ENCODE data around the gene SLCO1B3. TPM values are rescaled to one million over a fixed set of nuclear protein-coding genes. Genes with fewer than 3 reads are reported as not detected.

SLCO1B3 gene
- total RNA-seq, 1 donor from 2014 or later: not detected

DNA sequence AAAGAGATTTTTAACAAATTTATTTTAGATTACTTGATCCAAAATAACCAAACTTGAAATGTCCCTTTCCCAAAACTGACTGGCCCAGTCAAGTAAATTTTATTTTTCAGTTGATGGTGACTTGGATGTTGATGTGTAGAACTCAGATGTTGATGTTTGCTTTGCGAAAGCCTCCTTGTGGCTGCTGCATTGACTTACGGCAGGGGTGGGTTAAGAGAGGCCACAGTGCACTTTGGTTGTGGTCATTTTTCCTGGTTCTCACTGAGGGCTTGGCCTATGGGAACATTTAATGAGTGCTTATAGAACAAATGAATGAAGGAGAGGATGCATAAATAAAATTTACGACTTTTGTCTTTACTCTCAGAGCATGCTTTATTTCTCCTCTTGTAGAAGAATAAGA, 52.6 kb downstream of the SLCO1B3 start:
- Mint-ChIP-seq H3K27me3 (ENCODE audit: low read depth, unreplicated experiment) (no peaks in the 10 kb centered on the region), H3K4me1 (ENCODE audit: low read depth, unreplicated experiment) (no peaks in the 10 kb centered on the region), H3K27ac (ENCODE audit: unreplicated experiment) (no peak overlapping the region), H3K4me3 (ENCODE audit: unreplicated experiment) (no peak overlapping the region), H3K9me3 (ENCODE audit: unreplicated experiment) (peaks cover 2% of the 10 kb centered on the region), H3K36me3 (ENCODE audit: low read depth, unreplicated experiment) (no peaks in the 10 kb centered on the region)
- H3K79me2 ChIP-seq (ENCODE audit: insufficient read depth, low read length): no peaks in the 10 kb centered on the region
- no peaks in the 10 kb centered on the region for H3K4me1 ChIP-seq (ENCODE audit: insufficient read depth, low read length)
- no peak overlapping the region for H3K27ac ChIP-seq (ENCODE audit: low read depth, low read length)
- FAIRE-seq (no peak), DNase-seq (ENCODE audit: low read depth) (no peak)
- H3K9ac ChIP-seq (ENCODE audit: low read length): no peak overlapping the region
- no peak overlapping the region for H3K4me2 ChIP-seq (ENCODE audit: low read length)
- no peak overlapping the region for H3K4me3 ChIP-seq (ENCODE audit: insufficient read depth, low read depth, low read length)
- no peak for TF ChIP-seq EZH2 (IDR thresholded peaks at IDR 0.05; ENCODE audit: insufficient read depth, low read length)
- TF ChIP-seq CTCF (IDR thresholded peaks at IDR 0.05; ENCODE audit: insufficient read depth, low read depth, low read length): no peak
- H2AFZ ChIP-seq (ENCODE audit: low read depth, low read length): no peak overlapping the region
- no peaks in the 10 kb centered on the region for H3K9me3 ChIP-seq (ENCODE audit: insufficient read depth, low read depth, low read length)
- no peaks in the 10 kb centered on the region for H4K20me1 ChIP-seq (ENCODE audit: insufficient read depth, low read length)
- no peaks in the 10 kb centered on the region for H3K36me3 ChIP-seq (ENCODE audit: insufficient read depth, low read length)
- no peaks in the 10 kb centered on the region for H3K27me3 ChIP-seq (ENCODE audit: insufficient read depth, low read length)

DNA sequence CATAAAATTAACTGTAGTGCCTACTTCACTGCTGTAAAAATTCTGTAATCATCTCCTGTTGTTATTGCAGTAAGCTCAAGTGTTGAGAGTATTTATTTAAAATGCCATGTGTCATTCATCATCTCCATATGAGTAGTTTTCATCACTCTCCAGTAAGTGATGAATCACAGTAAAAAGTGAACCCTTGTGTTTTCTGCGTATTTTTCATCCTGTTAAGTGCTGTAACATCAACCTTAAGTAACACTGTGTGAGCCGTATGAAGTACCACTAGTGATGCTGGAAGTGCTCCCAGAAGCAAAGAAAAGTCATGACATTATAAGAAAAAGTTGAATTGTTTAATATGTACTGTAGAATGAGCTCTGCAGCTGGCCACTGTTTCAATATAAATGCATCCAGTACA, 55.4 kb downstream of the SLCO1B3 start:
- H3K36me3 ChIP-seq (ENCODE audit: insufficient read depth, low read length): no peaks in the 10 kb centered on the region
- H3K4me1 ChIP-seq (ENCODE audit: insufficient read depth, low read length): no peaks in the 10 kb centered on the region
- Mint-ChIP-seq H3K4me1 (ENCODE audit: low read depth, unreplicated experiment) (no peaks in the 10 kb centered on the region), H3K9me3 (ENCODE audit: unreplicated experiment) (peaks cover 2% of the 10 kb centered on the region), H3K4me3 (ENCODE audit: unreplicated experiment) (no peak overlapping the region), H3K27ac (ENCODE audit: unreplicated experiment) (no peak overlapping the region), H3K36me3 (ENCODE audit: low read depth, unreplicated experiment) (no peaks in the 10 kb centered on the region), H3K27me3 (ENCODE audit: low read depth, unreplicated experiment) (no peaks in the 10 kb centered on the region)
- H3K4me2 ChIP-seq (ENCODE audit: low read length): no peak overlapping the region
- H3K27me3 ChIP-seq (ENCODE audit: insufficient read depth, low read length): no peaks in the 10 kb centered on the region
- H3K9me3 ChIP-seq (ENCODE audit: insufficient read depth, low read depth, low read length): no peaks in the 10 kb centered on the region
- H2AFZ ChIP-seq (ENCODE audit: low read depth, low read length): no peak overlapping the region
- H3K79me2 ChIP-seq (ENCODE audit: insufficient read depth, low read length): no peaks in the 10 kb centered on the region
- TF ChIP-seq EZH2 (IDR thresholded peaks at IDR 0.05; ENCODE audit: insufficient read depth, low read length) (no peak), CTCF (IDR thresholded peaks at IDR 0.05; ENCODE audit: insufficient read depth, low read depth, low read length) (no peak)
- H3K9ac ChIP-seq (ENCODE audit: low read length): no peak overlapping the region
- no peak overlapping the region for H3K27ac ChIP-seq (ENCODE audit: low read depth, low read length)
- DNase-seq (ENCODE audit: low read depth) (peak; percentile 1), FAIRE-seq (no peak)
- no peaks in the 10 kb centered on the region for H4K20me1 ChIP-seq (ENCODE audit: insufficient read depth, low read length)
- H3K4me3 ChIP-seq (ENCODE audit: insufficient read depth, low read depth, low read length): no peak overlapping the region

DNA sequence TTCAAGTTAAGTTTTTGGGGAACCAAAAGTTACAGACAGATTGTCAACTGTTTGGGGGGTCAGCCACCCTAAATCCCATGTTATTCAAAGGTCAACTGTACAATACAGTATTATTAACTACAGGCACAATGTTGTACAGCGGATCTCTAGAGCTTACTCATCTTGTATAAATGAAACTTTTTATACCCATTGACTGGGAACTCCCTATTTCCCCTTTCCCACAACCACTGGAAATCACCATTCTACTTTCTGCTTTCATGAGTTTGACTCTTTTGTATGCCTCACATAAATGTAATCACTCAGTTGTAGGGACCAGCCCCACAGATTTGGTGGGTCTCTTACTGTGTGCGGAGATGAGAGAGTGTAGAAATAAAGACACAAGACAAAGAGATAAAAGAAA, 57.8 kb downstream of the SLCO1B3 start:
- Histone ChIP-seq H3K4me3 (ENCODE audit: insufficient read depth, low read depth, low read length) (no peak overlapping the region), H3K4me1 (ENCODE audit: insufficient read depth, low read length) (no peaks in the 10 kb centered on the region), H3K27me3 (ENCODE audit: insufficient read depth, low read length) (no peaks in the 10 kb centered on the region), H2AFZ (ENCODE audit: low read depth, low read length) (no peak overlapping the region), H3K79me2 (ENCODE audit: insufficient read depth, low read length) (no peaks in the 10 kb centered on the region), H3K9me3 (ENCODE audit: insufficient read depth, low read depth, low read length) (no peaks in the 10 kb centered on the region), H3K9ac (ENCODE audit: low read length) (no peak overlapping the region), H3K4me2 (ENCODE audit: low read length) (no peak overlapping the region), H3K27ac (ENCODE audit: low read depth, low read length) (no peak overlapping the region), H3K36me3 (ENCODE audit: insufficient read depth, low read length) (no peaks in the 10 kb centered on the region), H4K20me1 (ENCODE audit: insufficient read depth, low read length) (no peaks in the 10 kb centered on the region)
- no peak for TF ChIP-seq CTCF (IDR thresholded peaks at IDR 0.05; ENCODE audit: insufficient read depth, low read depth, low read length)
- TF ChIP-seq EZH2 (IDR thresholded peaks at IDR 0.05; ENCODE audit: insufficient read depth, low read length): no peak
- peaks cover 2% of the 10 kb centered on the region for H3K9me3 Mint-ChIP-seq (ENCODE audit: unreplicated experiment)
- no peak overlapping the region for H3K4me3 Mint-ChIP-seq (ENCODE audit: unreplicated experiment)
- FAIRE-seq: no peak
- H3K4me1 Mint-ChIP-seq (ENCODE audit: low read depth, unreplicated experiment): no peaks in the 10 kb centered on the region
- H3K36me3 Mint-ChIP-seq (ENCODE audit: low read depth, unreplicated experiment): no peaks in the 10 kb centered on the region
- DNase-seq (ENCODE audit: low read depth): no peak
- no peak overlapping the region for H3K27ac Mint-ChIP-seq (ENCODE audit: unreplicated experiment)
- H3K27me3 Mint-ChIP-seq (ENCODE audit: low read depth, unreplicated experiment): no peaks in the 10 kb centered on the region
